ENCODE measurements around the gene DNASE1L1. TPM values are rescaled to one million over a fixed set of nuclear protein-coding genes. Genes with fewer than 3 reads are reported as not detected.

DNASE1L1 gene
- total RNA-seq, 4 donors from 2014 or later, result 21.7 to 41.4 (median 32.1) TPM

DNA sequence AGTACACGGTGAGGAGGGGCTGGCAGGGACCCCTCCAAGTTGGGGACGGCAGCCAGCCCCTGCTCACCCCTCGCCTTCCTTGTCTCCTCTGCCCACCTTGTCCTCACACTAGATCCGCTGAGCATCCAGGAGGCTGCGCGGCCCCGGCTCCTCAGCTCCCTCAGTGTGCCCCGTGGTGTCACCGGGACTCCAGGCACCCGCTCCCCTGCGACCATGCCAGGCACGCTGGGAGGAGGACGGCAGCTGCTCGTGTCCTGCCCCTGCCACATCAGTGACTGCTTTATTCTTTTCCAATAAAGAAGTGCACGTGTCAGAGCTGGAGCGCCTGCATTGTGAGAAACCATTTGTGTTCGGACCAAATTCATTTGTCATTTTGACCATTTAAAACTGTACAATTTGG, 41.3 kb upstream of the DNASE1L1 start:
- H3K36me3 ChIP-seq, result peaks cover 0 to 47% (median 0%) of the 10 kb centered on the region in 3 donors

GRCh38 chrX:154449618-154450017, 40.6 kb upstream of the DNASE1L1 start:
- WGBS, 2 donors, result 95% methylated on average over 9 of the region's 18 CpGs; no CpG with 5 or more reads in 1 of the 2 donors
- Histone ChIP-seq H3K36me3 (peaks cover 0 to 47% (median 0%) of the 10 kb centered on the region in 3 donors), H3K4me1 (peaks cover 0 to 12% (median 6%) of the 10 kb centered on the region in 3 donors), H3K27me3 (no peaks in the 10 kb centered on the region), H3K27ac (no peak overlapping the region), H3K4me3 (no peak overlapping the region), H3K9me3 (no peaks in the 10 kb centered on the region)
- DNase-seq, result no peak
- TF ChIP-seq POLR2A (IDR thresholded peaks at IDR 0.05), result no peak
- no peak for TF ChIP-seq CTCF (IDR thresholded peaks at IDR 0.05)
- intact Hi-C loops (cut with DNase I), result no loop called here

More for the DNA sequence above, 41.3 kb upstream of the DNASE1L1 start:
- intact Hi-C loops (cut with DNase I), result no loop called here
- Histone ChIP-seq H3K4me1 (peaks cover 0 to 5% (median 0%) of the 10 kb centered on the region in 3 donors), H3K27ac (no peak overlapping the region), H3K27me3 (no peaks in the 10 kb centered on the region), H3K9me3 (no peaks in the 10 kb centered on the region), H3K4me3 (no peak overlapping the region)
- WGBS, 2 donors, result 84% methylated on average over 17 of the region's 17 CpGs; no CpG with 5 or more reads in 1 of the 2 donors
- TF ChIP-seq CTCF (IDR thresholded peaks at IDR 0.05) (no peak), POLR2A (IDR thresholded peaks at IDR 0.05) (no peak)
- no peak for DNase-seq

DNA sequence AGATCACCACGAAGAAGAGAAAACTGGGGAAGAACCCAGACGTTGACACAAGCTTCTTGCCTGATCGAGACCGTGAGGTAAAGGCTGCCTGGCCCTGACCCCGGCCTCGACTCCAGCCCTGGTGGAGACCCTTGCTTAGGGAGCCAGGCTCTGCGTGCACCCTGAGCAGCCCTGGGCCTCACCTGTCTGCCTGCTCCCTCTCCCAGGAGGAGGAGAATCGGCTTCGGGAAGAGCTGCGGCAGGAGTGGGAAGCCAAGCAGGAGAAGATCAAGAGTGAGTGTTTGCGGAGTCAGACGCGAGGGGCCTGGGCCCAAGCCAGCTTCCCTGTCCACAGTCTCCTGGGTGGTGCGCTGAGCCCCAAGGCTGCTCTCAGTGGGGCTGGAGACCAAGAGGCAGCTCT, 39.4 kb upstream of the DNASE1L1 start:
- Histone ChIP-seq H3K27ac (no peak overlapping the region), H3K27me3 (no peaks in the 10 kb centered on the region), H3K4me1 (peaks cover 0 to 18% (median 8%) of the 10 kb centered on the region in 3 donors), H3K36me3 (peaks cover 0 to 47% (median 0%) of the 10 kb centered on the region in 3 donors), H3K9me3 (no peaks in the 10 kb centered on the region), H3K4me3 (no peak overlapping the region)
- TF ChIP-seq CTCF (IDR thresholded peaks at IDR 0.05) (no peak), POLR2A (IDR thresholded peaks at IDR 0.05) (no peak)
- 95% methylated on average over 7 of the region's 14 CpGs; no CpG with 5 or more reads in 1 of the 2 donors for WGBS, 2 donors
- intact Hi-C loops (cut with DNase I), result no loop called here
- no peak for DNase-seq

GRCh38 chrX:154446430-154446829, 37.4 kb upstream of the DNASE1L1 start:
- WGBS, 2 donors, result 88 to 98% methylated on average over 4 to 5 of the region's 12 CpGs
- H3K9me3 ChIP-seq, result no peaks in the 10 kb centered on the region
- intact Hi-C loops (cut with DNase I), result no loop called here
- DNase-seq, result no peak
- no peaks in the 10 kb centered on the region for H3K27me3 ChIP-seq
- TF ChIP-seq CTCF (IDR thresholded peaks at IDR 0.05), result no peak
- no peak for TF ChIP-seq POLR2A (IDR thresholded peaks at IDR 0.05)
- no peak overlapping the region for H3K27ac ChIP-seq
- peaks cover 0 to 35% (median 12%) of the 10 kb centered on the region in 3 donors for H3K4me1 ChIP-seq
- H3K36me3 ChIP-seq, result peaks cover 0 to 63% (median 5%) of the 10 kb centered on the region in 3 donors
- no peak overlapping the region for H3K4me3 ChIP-seq

DNA sequence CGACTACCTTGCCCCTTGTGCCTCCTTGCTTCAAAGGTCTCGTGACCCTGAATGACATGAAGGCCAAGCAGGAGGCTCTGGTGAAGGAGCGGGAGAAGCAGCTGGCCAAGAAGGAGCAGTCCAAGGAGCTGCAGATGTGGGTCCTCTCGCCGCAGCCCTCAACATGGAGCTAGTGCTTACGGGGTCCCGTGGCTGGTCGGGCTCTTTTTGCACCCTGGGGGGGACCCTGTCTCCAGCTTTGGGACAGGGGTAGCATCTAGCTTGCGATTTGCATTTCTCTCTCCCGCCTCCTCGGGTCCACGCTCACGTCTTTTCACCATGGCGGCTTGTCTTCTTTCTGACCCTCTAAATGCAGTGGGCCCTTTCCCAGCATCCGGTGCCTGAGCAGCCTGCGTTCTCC, 36.7 kb upstream of the DNASE1L1 start:
- no peak overlapping the region for H3K27ac ChIP-seq
- H3K4me3 ChIP-seq, result no peak overlapping the region
- no peaks in the 10 kb centered on the region for H3K27me3 ChIP-seq
- no peak for TF ChIP-seq POLR2A (IDR thresholded peaks at IDR 0.05)
- TF ChIP-seq CTCF (IDR thresholded peaks at IDR 0.05), result no peak
- H3K36me3 ChIP-seq, result peaks cover 0 to 63% (median 5%) of the 10 kb centered on the region in 3 donors
- DNase-seq, result no peak
- 91 to 100% methylated on average over 1 to 14 of the region's 16 CpGs for WGBS, 2 donors
- H3K4me1 ChIP-seq, result peaks cover 0 to 35% (median 12%) of the 10 kb centered on the region in 3 donors
- H3K9me3 ChIP-seq, result no peaks in the 10 kb centered on the region
- intact Hi-C loops (cut with DNase I), result no loop called here

Measured in esophagus squamous epithelium (tissue), 5 donors.